Heart left ventricle (tissue), 13 donors: ENCODE results near the gene STK32C.
"Not testable (repeated sequence)": the region's sequence is repeated elsewhere in the genome, so short reads cannot be mapped to it uniquely, and the experiment has no call there.

ENCODE experiments used
- POLR2A ChIP-seq, 2 donors: fragments of 450-650 bp; IDR thresholded peaks; one replicate each; pipeline ENCODE4 v1.6.1; 2017; ENCODE audit warnings: antibody characterized with exemption in 2 of 2, mild to moderate bottlenecking in 2 of 2, moderate library complexity in 2 of 2
- TF ChIP-seq, protein P1 (sequence below), 12 donors: fragments of 200-600 bp; sonication (generic) in 4 of 12; IDR thresholded peaks; one replicate each; pipeline versions ENCODE4 v1.5.0 to v1.8.0; 2018 to 2022; ENCODE audit warnings: antibody characterized with exemption in 12 of 12, mild to moderate bottlenecking in 5 of 12
- donor health status: ischemic (EF 13 %, LVEDD 7.1; RV severe dilation, severe dysfunction).
- donor health status: DM: no; HTN: yes; CAD: no.
- donor health status: DM: no; HTN: no; CAD: no.
- donor health status: ischemic (EF 25% LVEDD 6.9; RV normal size, moderate dysfunction).
- donor health status: ischemic (EF 25% LVEDD 5.7; RV mildly dilated, moderate dysfunction).
- donor health status: ischemic (EF 35%, LVEDD 5.7; RV mildly dilated, moderate dysfunction).
- donor health status: nonischemic (EF 11% LVEDD 7.7; RV severe dilation, severe dysfunction).
- donor health status: DM: yes; HTN: yes; CAD: no.
- donor health status: PGD.
- donor health status: ischemic (EF 29% LVEDD 5.4; RV normal size, mild dysfunction).
- donor health status: nonischemic (EF 23%, LVEDD 6.1; RV moderate dilation, normal function).

DNA sequence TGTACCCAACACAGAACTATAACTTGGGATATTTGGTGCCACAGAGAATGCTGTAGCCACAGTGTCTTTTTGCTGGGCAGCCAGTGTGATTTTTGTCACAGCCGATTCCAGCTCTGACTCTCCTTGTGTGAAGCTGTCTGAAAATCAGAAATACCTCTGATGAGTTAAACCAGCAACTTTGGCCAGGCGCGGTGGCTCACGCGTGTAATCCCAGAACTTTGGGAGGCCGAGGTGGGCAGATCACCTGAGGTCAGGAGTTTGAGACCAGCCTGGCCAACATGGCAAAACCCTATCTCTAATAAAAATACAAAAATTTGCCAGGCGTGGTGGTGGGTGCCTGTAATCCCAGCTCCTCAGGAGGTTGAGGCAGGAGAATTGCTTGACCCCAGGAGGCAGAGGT is 30.1 kb upstream of the STK32C start:
- TF ChIP-seq, protein P1, sequence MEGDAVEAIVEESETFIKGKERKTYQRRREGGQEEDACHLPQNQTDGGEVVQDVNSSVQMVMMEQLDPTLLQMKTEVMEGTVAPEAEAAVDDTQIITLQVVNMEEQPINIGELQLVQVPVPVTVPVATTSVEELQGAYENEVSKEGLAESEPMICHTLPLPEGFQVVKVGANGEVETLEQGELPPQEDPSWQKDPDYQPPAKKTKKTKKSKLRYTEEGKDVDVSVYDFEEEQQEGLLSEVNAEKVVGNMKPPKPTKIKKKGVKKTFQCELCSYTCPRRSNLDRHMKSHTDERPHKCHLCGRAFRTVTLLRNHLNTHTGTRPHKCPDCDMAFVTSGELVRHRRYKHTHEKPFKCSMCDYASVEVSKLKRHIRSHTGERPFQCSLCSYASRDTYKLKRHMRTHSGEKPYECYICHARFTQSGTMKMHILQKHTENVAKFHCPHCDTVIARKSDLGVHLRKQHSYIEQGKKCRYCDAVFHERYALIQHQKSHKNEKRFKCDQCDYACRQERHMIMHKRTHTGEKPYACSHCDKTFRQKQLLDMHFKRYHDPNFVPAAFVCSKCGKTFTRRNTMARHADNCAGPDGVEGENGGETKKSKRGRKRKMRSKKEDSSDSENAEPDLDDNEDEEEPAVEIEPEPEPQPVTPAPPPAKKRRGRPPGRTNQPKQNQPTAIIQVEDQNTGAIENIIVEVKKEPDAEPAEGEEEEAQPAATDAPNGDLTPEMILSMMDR (IDR thresholded peaks at IDR 0.05) = not testable (repeated sequence)
- TF ChIP-seq POLR2A (IDR thresholded peaks at IDR 0.05) = not testable (repeated sequence)
